CD4-positive, alpha-beta T cell treated with Interleukin-15 for 4 hours (primary cell): ENCODE data around the gene TMEM203.
A peak's percentile ranks its signal among the peaks of the same experiment; 100 is the strongest.

Source experiments
- DNase-seq: peaks from one replicate; pipeline ENCODE4 v3.0.0-alpha.2; 2020; ENCODE audit warnings: low spot score

The TMEM203 gene

DNA sequence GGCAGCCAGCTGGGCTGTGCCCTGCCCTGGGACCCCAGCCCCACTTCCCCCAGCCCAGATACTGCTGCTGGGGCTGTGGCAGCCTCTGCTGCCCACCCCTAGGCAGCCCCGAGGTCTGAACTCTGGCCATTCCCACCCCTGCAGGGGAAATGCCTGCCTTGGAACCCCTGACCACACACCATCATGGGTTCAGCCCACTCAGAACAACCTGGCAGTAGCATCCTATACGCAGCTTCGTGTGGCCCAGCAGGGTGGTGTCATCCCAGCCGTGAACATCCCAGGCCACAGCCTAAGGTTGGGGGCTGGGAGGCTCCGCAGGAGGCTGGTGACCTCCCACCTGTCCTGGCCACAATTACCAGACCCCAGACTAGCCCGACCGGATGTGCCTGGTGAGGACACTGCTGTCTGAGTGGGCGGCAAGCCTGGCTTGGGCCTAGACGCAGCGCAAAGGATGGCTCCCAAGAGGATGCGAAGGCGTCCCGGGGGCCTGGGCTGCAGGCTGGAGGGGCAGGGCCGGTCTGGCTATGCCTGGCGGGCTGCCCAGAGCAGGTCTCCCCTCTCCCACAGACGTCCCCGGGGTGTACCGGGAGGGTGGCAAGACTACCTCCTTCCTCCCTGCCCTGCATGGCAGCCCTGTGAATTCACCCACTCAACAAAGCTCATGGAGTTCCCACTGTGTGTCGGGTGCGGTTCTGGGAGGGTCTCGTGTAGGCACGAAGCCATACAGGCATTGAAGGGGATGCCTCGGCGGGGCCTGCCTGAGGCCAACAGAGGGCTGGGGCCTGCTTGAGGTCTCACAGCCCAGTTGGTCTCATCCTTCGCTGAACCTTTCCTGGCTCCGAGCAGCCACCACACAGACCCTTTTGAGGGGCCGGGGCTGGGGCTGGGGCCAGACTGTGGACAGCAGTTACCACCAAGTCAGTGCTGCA lies 23.8 kb upstream of the TMEM203 start:
- DNase-seq = no peak

DNA sequence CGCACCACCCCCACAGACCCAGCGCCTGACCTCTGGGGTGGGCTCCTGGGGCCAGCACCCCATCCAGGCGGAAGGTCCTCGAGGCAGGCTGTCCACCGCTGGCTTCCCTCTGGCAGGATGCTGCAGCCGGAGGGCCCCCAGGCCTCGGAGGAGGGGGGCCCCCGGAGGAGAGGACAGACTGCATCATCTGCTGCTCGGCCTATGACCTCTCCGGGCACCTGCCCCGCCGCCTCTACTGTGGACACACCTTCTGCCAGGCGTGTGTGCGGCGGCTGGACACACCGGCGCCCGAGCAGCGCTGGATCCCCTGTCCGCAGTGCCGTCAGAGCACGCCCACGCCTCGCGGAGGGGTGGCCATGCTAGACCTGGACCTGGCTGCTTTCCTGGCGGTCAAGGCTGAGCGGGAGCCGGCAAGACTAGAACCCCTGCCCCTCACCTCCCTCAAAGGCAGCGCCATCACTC lies 23.1 kb upstream of the TMEM203 start:
- DNase-seq = no peak

- DNase-seq = no peak
Measured at GRCh38 chr9:137227853-137228505, 22.5 kb upstream of the TMEM203 start.

DNA sequence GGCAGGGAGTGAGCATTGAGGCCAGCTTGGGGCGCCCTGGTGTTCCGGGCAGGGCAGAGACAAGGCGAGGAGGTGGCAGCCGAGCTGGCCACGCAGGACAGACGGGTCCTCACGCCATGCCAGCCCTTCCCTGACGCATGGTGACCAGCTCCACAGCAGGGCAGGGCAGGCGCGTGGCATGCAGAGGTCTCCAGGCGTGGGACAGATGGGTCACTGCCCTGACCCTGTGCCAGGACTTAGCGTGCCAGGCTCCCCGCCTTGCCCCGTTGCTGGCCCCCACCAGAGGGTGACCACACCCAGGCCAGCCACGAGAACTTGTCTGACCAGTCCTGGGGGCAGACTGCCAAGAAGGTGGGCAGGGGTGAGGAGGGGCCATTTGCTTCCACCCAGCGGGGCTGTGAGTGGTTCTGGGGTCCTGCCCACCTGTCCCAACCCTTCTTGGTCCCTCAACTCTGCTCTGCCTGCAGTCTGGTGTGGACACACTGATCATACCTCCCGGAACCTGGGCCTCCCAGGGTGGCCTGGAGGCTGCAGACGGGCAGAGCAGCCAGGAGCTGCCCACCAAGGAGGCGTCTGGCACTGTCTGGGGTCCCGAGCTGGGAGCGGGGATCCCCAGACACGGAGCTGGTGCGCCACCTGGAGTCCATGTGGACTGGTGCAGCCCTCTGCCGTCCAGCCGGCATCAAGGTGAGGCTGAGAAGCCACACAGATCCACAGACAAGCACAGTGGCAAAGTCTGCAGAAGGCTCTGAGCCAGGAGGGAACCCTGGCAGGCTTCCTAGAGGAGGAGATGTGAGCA lies 21.8 kb upstream of the TMEM203 start, which contains the start of gene RNF224:
TSS of gene RNF224 (plus strand) at position 449 of the 799 bp plus-strand sequence. CDS start 834 bp downstream, outside the sequence.
- DNase-seq = peak; percentile 83

DNA sequence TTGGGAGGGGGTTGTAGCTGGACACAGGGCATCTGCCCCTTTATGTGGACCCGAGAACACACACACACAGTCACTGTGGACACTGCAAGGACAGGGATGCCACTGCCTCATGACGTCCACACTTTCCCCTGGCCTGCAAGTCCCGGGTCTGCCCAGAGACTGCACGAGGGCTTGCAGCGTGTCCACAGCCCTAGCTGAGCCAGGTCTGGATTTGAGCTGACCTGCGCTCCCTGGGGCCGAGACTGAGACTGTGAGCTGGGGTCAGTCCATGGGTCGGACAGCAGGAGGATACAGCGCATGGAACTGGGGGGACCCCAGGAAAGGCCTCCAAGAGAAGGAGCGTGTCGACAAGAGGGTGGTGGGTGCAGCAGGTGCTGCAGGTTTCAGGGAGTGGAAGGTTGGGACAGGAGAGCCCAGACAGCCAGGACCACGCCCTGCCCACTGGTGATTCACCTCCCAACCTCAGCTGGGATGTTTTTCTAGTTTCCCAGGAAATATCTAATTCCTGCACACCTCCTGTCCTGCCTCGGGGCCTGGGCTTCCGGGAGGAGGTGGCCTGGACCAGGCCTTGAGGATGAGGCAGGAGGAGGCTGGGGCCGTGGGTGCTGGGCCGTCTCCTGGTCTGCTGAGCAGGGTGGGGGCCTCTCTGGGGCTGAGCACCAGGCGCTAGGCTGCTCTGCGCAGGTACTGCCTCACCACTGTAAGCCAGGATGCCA lies 21.0 kb upstream of the TMEM203 start:
- DNase-seq = no peak

GRCh38 chr9:137225699-137226331 lies 20.4 kb upstream of the TMEM203 start:
- DNase-seq = no peak

DNA sequence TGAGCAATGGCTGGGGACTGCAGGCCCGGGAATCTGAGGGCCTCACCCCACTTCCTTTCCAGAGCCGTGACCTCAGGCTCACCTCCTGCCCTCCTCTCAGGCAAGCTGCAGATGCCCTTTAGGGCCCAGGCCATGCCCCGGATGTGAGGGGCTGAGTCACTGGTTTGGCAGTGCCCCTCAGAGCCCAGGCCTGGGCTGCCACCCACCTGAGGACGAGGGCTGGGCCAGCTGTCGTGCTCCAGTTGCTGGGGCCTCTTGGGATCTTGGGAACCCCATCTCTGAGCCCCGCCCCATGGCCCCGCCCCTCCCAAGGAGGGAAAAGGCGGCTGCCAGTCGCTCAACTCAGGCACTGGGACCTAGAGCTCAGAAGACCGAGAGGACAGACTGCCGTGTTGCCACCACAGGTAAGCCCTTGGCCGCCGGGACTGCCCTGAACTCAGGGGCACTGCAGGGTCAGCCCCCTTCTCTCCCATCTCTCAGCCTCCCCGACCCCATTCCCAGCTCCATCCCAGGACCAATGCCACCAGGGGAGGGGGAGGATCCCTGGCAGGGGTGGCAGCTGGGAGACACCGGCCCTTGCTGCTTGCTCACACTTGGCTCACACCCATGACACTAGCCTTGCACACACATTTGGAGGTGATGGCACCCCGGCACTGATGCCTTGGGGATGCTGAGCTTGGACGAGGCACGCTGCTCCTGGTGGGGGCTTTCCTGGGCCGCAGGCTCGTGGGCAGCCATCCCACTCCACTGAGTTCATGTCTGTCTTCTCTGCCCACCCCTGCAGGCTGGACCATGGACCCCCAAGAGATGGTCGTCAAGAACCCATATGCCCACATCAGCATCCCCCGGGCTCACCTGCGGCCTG lies 19.6 kb upstream of the TMEM203 start, which contains the start of gene CYSRT1:
TSS of gene CYSRT1 (plus strand) at position 345 of the 865 bp plus-strand sequence. CDS start at position 793, 448 bp downstream.
- DNase-seq = no peak

GRCh38 chr9:137223078-137223970 lies 17.9 kb upstream of the TMEM203 start:
- DNase-seq = peak; percentile 99

DNA sequence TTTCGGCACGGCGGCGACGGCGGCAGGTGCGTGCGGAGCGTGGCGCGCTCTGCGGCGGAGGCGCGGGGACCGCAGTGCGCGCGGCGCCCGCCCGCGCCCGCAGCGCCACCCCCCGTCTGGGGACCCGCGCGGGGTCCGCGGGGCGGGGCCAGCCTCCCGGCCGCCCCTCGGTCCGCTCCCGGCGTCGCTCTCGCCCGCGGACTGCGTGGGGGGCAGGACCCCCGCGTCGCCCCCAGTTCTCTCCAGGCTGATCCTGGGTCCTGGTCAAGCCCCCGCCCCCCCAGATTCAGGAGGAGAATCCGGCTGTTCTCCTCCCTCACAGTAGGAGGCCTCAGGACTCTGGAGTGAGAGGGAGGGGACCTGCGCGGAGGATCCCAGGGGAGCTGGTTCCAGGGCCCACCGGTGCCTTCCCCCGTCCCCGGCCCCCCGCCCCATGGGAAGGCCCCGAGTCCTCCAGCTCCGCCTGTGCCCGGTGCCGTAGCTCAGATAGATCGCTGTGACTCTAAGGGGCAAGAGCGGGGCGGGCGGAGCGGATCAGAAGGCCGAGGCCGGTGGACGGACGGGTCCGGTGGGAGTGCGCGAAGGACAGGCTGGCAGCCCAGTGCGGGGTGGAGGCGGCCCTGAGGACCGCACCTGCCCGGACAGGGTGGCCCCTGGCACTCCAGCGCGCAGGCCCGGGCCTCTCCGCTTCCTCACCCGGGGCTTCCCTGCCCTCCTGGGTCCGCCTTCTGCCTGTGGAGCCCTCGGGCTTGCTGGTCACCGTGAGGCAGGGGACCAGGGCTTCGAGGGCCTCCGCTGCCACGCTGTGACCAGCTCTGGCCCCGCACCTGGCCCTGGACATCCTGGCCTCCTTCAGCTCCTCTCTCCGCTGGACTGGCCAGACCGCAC lies 17.0 kb upstream of the TMEM203 start, which contains the start of gene RNF208:
TSS of gene RNF208 (minus strand) at position 51 of the 888 bp plus-strand sequence. CDS start 1,028 bp downstream, outside the sequence.
- no peak for DNase-seq

- no peak for DNase-seq
Measured at GRCh38 chr9:137221506-137222111, 16.2 kb upstream of the TMEM203 start.

- DNase-seq = no peak
Measured at GRCh38 chr9:137221095-137221505, 15.7 kb upstream of the TMEM203 start.

- DNase-seq = no peak
Measured at GRCh38 chr9:137220317-137221094, 15.1 kb upstream of the TMEM203 start.

DNA sequence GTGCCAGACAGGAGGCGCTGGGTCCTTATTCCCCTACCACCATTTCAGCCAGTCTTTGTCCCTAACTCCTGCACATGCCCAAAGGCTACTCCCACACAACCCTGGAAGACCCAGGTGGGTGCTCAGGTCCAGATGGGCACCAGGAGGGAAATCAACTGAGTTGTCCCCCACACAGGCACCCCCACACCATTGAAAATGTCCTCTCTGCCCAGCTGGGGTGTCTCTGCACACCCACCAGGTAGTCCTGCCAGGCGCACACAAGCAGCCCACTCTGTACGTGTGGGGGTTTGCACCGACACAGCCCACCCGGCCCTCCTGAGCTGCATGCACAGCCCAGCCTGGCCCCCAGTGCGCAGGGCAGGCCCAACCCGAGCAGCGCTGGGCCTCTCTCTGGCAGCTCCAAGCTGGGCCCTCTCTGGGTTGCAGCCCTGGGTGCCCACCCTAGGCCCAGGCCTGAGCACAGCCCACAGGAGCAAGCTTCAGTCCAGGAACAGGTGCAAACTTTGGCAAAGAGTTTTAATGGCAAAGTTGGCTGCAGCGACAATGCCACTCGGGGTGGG lies 14.4 kb upstream of the TMEM203 start:
- DNase-seq = no peak

- DNase-seq = no peak
Measured at GRCh38 chr9:137218754-137219271, 13.4 kb upstream of the TMEM203 start.

DNA sequence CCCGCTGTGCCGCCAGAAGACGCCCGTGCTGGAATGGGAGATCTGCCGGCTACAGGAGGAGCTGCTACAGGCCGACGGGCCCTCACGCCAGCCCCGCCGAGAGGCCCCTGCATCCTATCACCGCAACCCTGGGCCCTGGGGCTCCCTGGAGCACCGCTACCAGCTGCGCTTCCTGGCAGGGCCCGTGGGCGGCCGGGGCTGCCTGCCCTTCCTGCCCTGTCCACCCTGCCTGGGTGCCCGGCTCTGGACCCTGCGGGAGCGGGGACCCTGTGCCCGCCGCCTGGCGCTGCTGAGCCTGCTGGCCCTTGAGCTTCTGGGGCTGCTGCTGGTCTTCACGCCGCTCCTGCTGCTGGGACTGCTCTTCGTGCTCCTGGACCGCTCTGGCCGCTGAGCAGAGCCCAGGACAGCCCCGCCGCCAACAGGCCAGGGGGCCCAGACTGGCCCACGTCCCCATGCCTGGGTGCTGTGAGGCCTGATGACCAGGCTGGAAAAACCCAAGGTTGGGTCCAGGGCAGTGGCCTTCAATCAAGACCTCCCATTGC lies 12.8 kb upstream of the TMEM203 start:
- no peak for DNase-seq
